GM12801 (cell line): ENCODE data around the gene S100A3.

ENCODE experiments used
- TF ChIP-seq, protein P1 (sequence below): IDR thresholded peaks from one replicate; pipeline ENCODE4 v1.5.1; 2011; ENCODE audit warnings: control low read depth; ENCODE audit not compliant: insufficient read length; ENCODE audit errors: extremely low read depth

S100A3 gene

DNA sequence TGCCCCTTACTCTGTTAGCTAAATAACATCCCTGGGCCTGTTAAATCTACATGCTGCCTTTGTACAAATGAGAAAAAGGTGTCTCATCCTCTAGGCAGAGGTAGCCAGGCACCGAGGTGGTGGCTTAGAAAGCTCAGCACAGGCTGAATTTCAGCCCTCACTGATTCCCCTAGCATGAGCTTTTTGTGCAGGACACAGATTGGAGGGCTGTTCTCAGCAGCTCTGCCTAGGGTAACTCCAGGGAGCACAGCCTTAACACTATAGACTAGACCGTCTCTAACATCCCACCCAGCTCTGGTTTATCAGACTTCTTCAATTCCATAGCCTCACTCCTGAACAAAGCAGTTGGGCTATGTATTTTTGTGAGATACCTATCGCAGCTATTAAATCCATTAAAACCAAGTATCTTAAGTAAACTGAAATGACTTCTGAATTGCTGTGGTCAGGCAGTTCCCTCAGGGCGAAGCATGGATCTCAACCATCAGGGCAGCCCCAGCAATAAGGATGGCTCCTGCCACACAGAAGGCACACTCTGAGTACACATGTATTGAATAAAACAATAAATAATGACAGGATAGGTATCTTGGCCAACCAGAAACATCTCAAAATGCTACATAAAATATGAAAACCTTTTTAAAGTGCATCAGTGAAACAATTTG is 28.1 kb downstream of the S100A3 start:
- TF ChIP-seq, protein P1, sequence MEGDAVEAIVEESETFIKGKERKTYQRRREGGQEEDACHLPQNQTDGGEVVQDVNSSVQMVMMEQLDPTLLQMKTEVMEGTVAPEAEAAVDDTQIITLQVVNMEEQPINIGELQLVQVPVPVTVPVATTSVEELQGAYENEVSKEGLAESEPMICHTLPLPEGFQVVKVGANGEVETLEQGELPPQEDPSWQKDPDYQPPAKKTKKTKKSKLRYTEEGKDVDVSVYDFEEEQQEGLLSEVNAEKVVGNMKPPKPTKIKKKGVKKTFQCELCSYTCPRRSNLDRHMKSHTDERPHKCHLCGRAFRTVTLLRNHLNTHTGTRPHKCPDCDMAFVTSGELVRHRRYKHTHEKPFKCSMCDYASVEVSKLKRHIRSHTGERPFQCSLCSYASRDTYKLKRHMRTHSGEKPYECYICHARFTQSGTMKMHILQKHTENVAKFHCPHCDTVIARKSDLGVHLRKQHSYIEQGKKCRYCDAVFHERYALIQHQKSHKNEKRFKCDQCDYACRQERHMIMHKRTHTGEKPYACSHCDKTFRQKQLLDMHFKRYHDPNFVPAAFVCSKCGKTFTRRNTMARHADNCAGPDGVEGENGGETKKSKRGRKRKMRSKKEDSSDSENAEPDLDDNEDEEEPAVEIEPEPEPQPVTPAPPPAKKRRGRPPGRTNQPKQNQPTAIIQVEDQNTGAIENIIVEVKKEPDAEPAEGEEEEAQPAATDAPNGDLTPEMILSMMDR, result no peak

- TF ChIP-seq, protein P1, result no peak
These were observed 29.8 kb downstream of the S100A3 start for GRCh38 chr1:153519242-153519641.

- TF ChIP-seq, protein P1, result no peak
These were observed 33.3 kb downstream of the S100A3 start for GRCh38 chr1:153515504-153516394.

DNA sequence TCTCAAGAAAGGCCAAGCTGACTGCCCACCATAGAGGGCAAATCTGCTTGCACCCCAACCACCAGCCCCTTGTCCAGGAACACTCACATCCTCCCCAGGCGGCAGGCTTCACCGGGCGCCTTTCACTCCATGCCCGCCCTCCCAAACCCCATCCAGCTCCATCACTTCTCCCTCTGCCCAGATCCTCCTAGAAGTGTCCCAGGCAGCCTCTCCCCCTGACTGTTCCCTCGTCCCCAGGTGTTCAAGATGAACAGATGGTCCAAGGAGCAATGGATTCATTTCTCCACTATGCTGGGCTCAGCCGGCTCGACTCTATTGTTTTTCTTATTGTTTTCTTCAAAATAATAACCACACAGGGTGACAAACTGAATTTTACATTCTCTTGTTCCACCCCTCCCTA is 35.4 kb downstream of the S100A3 start:
- TF ChIP-seq, protein P1, result no peak

GRCh38 chr1:153513023-153513422 is 36.0 kb downstream of the S100A3 start:
- TF ChIP-seq, protein P1, result no peak

GRCh38 chr1:153510984-153511410 is 38.1 kb downstream of the S100A3 start:
- TF ChIP-seq, protein P1, result no peak

DNA sequence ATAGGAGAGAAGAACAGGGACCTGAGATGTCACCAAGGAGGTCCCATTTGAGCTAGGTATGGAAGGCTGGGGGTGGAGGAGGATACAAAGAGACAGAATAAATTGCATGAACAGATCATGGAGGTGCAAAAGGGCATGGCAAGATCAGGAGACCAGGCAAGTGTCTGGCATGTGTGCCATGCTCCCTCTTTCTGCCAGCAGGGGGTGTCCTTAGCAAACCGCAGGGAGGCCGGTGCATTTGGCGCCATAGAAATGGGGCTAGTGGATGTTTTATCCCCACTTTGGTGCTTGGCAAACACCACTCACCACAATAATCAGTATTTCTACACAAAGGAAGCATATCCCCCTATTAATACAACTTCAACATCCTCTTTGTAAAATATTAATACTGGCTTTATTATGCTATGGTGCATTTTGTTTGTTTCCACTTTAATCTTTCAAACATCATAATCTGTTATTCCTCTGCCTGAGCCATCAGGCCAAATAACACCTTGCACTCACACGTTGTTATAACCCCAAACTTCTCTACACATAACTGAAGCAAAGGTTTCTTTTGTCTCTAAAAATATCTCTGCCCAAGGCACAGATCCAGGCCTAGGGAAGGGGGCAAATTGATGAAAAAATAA is 39.2 kb downstream of the S100A3 start:
- TF ChIP-seq, protein P1, result no peak
